Measurements from ENCODE around the gene LRCH3. TPM values are rescaled to one million over a fixed set of nuclear protein-coding genes. Genes with fewer than 3 reads are reported as not detected.
"Not testable (repeated sequence)": the region's sequence is repeated elsewhere in the genome, so short reads cannot be mapped to it uniquely, and the experiment has no call there.

Gene LRCH3
- total RNA-seq, 2 donors from 2014 or later, result 26.7 to 29.0 TPM

GRCh38 chr3:197907196-197907595, 116.1 kb downstream of the LRCH3 start:
- intact Hi-C loops (cut with DNase I), result no loop called here
- 65 to 66% methylated on average over 2 of the region's 2 CpGs for WGBS, 2 donors

GRCh38 chr3:197908550-197908949, 117.5 kb downstream of the LRCH3 start:
- H3K4me3 ChIP-seq; H3K27ac ChIP-seq; ATAC-seq; H3K4me1 ChIP-seq; DNase-seq; H3K9me3 ChIP-seq; H3K27me3 ChIP-seq; intact Hi-C loops (cut with DNase I); H3K36me3 ChIP-seq (replicated peaks in 1 of 2; ENCODE audit: insufficient read depth in 1 of 2, low read depth in 2 of 2): not testable (repeated sequence)
- 80 to 83% methylated on average over 2 of the region's 2 CpGs for WGBS, 2 donors

More at GRCh38 chr3:197907196-197907595, 116.1 kb downstream of the LRCH3 start:
- no peak overlapping the region for H3K4me3 ChIP-seq
- H3K36me3 ChIP-seq (replicated peaks in 1 of 2; ENCODE audit: insufficient read depth in 1 of 2, low read depth in 2 of 2), result no peaks in the 10 kb centered on the region
- H3K4me1 ChIP-seq, result peaks cover 10% of the 10 kb centered on the region
- ATAC-seq, result no peak
- H3K9me3 ChIP-seq, result no peaks in the 10 kb centered on the region
- no peak overlapping the region for H3K27ac ChIP-seq
- no peaks in the 10 kb centered on the region for H3K27me3 ChIP-seq
- TF ChIP-seq POLR2A (IDR thresholded peaks at IDR 0.05) (no peak), CTCF (IDR thresholded peaks at IDR 0.05) (no peak)
- DNase-seq, result no peak

GRCh38 chr3:197908957-197909701, 118.1 kb downstream of the LRCH3 start:
- ATAC-seq (no peak), DNase-seq (no peak)
- H3K36me3 ChIP-seq (replicated peaks in 1 of 2; ENCODE audit: insufficient read depth in 1 of 2, low read depth in 2 of 2), result no peaks in the 10 kb centered on the region
- intact Hi-C loops (cut with DNase I), result no loop called here
- H3K9me3 ChIP-seq, result no peaks in the 10 kb centered on the region
- TF ChIP-seq POLR2A (IDR thresholded peaks at IDR 0.05) (no peak), CTCF (IDR thresholded peaks at IDR 0.05) (no peak)
- H3K27ac ChIP-seq, result no peak overlapping the region
- H3K4me1 ChIP-seq, result peaks cover 10% of the 10 kb centered on the region
- no peaks in the 10 kb centered on the region for H3K27me3 ChIP-seq
- 69 to 81% methylated on average over 4 of the region's 4 CpGs for WGBS, 2 donors
- H3K4me3 ChIP-seq, result no peak overlapping the region

- WGBS, 2 donors, result 79 to 82% methylated on average over 33 of the region's 33 CpGs
- Histone ChIP-seq H3K36me3 (replicated peaks in 1 of 2; ENCODE audit: insufficient read depth in 1 of 2, low read depth in 2 of 2) (no peaks in the 10 kb centered on the region), H3K4me3 (no peak overlapping the region), H3K4me1 (peaks cover 5% of the 10 kb centered on the region), H3K9me3 (no peaks in the 10 kb centered on the region), H3K27me3 (no peaks in the 10 kb centered on the region), H3K27ac (peak overlapping the region in 2 of 4 donors; percentile 20 to 36)
- intact Hi-C loops (cut with DNase I), result no loop called here
- peak; percentile 59 for ATAC-seq
- peak in 2 of 4 donors; percentile 20 to 43 for DNase-seq
- no peak for TF ChIP-seq CTCF (IDR thresholded peaks at IDR 0.05)
- TF ChIP-seq POLR2A (IDR thresholded peaks at IDR 0.05), result peak in 1 of 3 donors; percentile 31
These were observed 121.9 kb downstream of the LRCH3 start for GRCh38 chr3:197912741-197913476.

- H3K4me1 ChIP-seq, result peaks cover 5% of the 10 kb centered on the region
- H3K36me3 ChIP-seq (replicated peaks in 1 of 2; ENCODE audit: insufficient read depth in 1 of 2, low read depth in 2 of 2), result no peaks in the 10 kb centered on the region
- H3K27ac ChIP-seq, result no peak overlapping the region
- no peak for ATAC-seq
- H3K27me3 ChIP-seq, result no peaks in the 10 kb centered on the region
- no peak overlapping the region for H3K4me3 ChIP-seq
- intact Hi-C loops (cut with DNase I), result no loop called here
- no peaks in the 10 kb centered on the region for H3K9me3 ChIP-seq
- WGBS, 2 donors, result 93% methylated on average over 12 of the region's 12 CpGs
- DNase-seq, result no peak
- TF ChIP-seq POLR2A (IDR thresholded peaks at IDR 0.05) (no peak), CTCF (IDR thresholded peaks at IDR 0.05) (no peak)
These were observed 122.8 kb downstream of the LRCH3 start for GRCh38 chr3:197913641-197914380.

GRCh38 chr3:197921429-197922275, 130.6 kb downstream of the LRCH3 start:
- H3K27me3 ChIP-seq; intact Hi-C loops (cut with DNase I); H3K9me3 ChIP-seq; H3K4me1 ChIP-seq; DNase-seq; H3K36me3 ChIP-seq (replicated peaks in 1 of 2; ENCODE audit: insufficient read depth in 1 of 2, low read depth in 2 of 2); H3K4me3 ChIP-seq; H3K27ac ChIP-seq; ATAC-seq: not testable (repeated sequence)
- WGBS, 2 donors, result 81 to 94% methylated on average over 20 to 21 of the region's 24 CpGs
